GM20000 (cell line): Measurements from ENCODE around the gene RAB3IL1.

ENCODE experiments used
- DNase-seq: peaks from one replicate; pipeline ENCODE4 v3.0.0; 2012; ENCODE audit warnings: low spot score
- TF ChIP-seq, protein P1 (sequence below): IDR thresholded peaks from 2 replicates; pipeline ENCODE4 v1.5.1; 2012; ENCODE audit warnings: mild to moderate bottlenecking, control low read depth; ENCODE audit errors: extremely low read depth, missing control alignments

The RAB3IL1 gene

DNA sequence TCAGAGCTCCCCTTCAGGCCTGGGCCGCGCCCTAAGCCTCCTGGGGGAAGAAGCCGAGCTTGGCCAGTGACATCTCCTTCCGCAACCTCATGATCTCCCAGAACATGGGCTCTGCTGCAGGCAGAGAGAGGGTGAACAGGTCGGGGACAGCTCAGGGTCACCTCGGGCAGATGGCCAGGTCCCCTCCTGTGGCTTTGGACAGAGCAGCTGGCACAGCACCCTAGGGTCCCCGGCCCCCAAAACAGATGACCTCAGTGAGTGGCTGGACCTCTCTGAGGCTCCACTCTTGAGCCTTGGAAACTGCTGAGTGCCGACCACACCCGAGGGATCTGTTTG lies 19.2 kb downstream of the RAB3IL1 start:
- TF ChIP-seq, protein P1, sequence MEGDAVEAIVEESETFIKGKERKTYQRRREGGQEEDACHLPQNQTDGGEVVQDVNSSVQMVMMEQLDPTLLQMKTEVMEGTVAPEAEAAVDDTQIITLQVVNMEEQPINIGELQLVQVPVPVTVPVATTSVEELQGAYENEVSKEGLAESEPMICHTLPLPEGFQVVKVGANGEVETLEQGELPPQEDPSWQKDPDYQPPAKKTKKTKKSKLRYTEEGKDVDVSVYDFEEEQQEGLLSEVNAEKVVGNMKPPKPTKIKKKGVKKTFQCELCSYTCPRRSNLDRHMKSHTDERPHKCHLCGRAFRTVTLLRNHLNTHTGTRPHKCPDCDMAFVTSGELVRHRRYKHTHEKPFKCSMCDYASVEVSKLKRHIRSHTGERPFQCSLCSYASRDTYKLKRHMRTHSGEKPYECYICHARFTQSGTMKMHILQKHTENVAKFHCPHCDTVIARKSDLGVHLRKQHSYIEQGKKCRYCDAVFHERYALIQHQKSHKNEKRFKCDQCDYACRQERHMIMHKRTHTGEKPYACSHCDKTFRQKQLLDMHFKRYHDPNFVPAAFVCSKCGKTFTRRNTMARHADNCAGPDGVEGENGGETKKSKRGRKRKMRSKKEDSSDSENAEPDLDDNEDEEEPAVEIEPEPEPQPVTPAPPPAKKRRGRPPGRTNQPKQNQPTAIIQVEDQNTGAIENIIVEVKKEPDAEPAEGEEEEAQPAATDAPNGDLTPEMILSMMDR: no peak
- no peak for DNase-seq

DNA sequence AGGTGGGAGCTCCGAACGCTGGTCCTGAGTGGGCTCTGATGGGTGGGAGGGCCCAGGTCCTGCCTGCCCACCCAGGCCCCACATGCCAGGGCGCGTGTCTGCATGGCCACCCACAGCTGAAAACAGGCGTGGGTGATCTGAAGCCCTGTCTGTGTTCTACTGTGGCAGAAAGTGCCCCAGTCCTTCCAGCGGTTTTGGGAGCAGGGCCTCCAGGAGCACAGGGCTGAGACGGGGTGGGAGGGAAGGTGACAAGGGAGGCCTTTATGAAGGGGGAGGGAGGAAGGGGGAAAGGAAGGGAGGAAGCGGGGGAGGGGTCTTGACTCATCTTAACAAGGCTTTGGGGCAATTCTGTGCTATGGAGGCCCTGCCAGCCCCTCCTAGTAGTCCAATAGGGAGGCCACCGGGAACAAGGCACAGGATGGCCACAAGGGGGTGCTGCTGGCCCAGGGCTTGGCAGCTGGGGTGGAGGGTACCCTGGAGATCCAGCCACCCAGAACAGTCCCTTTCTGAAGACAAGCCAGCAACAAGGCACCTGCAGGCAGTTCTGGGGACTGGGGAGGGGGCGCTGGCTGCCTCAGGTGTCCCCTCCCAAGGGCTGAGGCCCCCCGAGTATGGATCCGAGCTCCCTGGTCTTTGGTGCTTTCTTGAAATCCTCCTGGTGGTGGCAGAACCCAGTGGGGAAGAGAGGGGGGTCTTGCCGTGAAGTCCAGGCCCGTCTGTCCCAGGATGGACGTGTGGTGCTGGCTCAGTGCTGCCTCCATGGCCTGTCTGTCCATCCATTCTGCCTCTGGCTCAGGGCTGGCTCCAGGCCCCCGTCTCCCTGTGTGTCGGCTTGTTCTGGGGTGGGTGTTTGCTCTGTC lies 19.7 kb downstream of the RAB3IL1 start:
- DNase-seq: peak; percentile 87
- TF ChIP-seq, protein P1: peak; percentile 93

DNA sequence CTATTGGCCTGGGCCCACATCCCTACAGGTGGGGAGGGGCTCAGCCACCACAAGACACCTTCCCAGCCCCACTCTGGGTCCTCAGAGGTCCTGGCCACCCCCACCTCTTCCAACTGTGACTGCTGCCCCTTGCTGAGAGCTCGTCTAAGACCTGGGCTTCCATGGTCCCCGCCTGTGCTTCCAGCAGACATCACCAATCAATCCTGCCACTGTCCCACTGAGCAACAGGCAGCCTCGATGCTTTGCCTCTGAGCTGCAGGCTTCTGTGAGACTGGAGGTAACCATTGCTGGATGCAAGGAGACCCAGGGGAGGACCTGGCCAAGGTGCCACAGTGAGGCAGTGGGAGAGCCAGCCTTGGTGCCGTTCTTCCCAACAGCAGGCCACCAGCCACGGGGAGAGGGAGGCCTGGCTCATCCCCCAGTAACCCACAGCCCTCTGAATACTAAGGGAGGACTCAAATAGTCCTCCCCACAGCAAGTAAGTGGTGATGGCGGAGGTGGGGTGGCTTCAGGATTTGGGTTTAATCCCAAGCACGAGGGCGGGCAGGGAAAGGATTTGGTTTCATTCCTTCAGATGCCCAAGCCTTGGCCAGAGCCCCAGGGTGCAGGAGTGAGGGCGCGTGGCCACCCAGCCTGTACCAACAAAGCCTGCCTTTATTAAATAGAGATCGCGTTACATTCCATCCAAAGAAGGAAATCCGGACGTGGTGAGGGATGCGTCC lies 20.5 kb downstream of the RAB3IL1 start:
- TF ChIP-seq, protein P1: no peak
- DNase-seq: no peak

DNA sequence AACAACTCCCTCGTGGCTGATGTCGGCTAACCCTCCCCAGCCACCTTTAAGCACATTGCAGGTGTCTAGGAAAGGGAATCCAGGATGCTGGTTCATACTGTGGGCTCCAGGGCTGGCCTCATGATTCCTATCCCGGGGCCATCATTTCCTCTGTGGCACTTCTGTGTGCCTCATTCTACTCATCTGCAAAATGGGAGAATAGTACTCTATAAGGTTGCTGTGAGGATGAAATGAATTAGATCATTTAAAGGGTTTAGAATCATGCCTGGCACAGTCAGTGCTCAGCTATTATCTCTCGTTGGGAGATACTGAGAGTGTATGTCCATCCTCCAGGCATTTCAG lies 21.7 kb downstream of the RAB3IL1 start:
- no peak for DNase-seq
- TF ChIP-seq, protein P1: no peak

DNA sequence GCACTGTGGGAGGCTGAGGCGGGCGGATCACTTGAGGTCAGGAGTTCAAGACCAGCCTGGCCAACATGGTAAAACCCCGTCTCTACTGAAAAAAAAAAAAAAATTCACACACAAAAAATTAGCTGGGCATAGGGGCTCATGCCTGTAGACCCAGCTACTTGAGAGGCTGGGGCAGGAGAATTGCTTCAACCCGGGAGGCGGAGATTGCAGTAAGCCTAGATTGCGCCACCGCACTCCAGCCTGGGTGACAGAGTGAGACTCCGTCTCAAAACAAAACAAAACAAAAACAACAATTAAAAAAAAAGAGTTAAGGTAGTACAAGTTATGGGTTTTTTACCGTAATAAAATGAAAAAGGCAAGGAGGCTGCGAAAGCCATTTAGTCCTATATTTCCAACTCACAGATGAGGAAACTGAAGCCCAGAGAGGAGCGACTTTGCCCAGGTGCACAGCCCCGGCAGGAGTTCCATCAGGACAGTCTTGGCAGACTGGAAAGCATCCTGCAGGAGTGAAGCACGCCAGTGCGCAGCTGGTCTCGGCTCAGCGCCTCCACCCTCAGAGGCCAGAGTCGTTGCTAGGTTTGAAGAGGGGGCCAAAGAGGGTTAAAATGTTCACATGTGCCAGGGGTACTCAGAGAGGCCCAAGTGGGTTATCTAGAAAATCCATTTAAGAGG lies 22.2 kb downstream of the RAB3IL1 start:
- TF ChIP-seq, protein P1: no peak
- DNase-seq: no peak

DNA sequence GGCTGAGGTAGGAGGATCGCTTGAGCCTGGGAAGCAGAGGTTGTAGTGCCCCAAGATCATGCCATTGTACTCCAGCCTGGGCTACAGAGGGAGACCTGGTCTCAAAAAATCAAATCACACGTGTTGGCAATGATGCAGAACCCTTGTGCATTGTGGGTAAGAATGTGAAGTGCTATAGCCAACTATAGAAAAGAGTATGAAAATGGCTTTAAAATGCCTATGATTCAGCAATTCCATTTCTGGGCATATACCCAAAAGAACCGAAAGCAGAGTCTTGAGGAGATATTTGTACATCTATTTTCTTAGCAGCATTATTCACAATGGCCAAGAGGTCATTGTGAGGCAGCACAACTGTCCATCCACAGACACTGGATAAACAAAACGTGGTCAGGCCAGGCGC lies 23.4 kb downstream of the RAB3IL1 start:
- no peak for DNase-seq
- TF ChIP-seq, protein P1: no peak

DNA sequence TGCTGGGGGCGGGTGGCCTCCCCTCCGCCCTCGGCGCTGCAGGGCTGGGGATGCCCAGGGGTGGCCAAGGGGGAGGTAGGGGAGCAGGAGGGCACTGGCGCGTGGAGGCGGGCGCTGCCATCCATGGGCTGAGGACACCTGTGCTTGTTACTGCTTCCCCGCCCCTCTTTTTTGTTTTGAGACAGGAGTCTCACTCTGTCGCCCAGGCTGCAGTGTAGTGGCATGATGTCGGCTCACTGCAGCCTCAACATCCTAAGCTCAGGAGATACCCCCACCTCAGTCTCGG lies 25.3 kb downstream of the RAB3IL1 start:
- no peak for DNase-seq
- TF ChIP-seq, protein P1: no peak
